MM.1S (cell line): ENCODE data around the gene PKD1.

Experiments
- EZH2 ChIP-seq: fragments of 300-600 bp; sonication (generic); optimal IDR thresholded peaks from 2 replicates; pipeline ENCODE3; 2017; ENCODE audit warnings: low read depth, mild to moderate bottlenecking, antibody characterized with exemption, low read length, mixed read lengths
- TF ChIP-seq, protein P1 (sequence below): fragments of 300-600 bp; sonication (generic); IDR thresholded peaks from 2 replicates; pipeline ENCODE4 v1.5.1; 2016; ENCODE audit warnings: antibody characterized with exemption, low read length, mixed read lengths

DNA sequence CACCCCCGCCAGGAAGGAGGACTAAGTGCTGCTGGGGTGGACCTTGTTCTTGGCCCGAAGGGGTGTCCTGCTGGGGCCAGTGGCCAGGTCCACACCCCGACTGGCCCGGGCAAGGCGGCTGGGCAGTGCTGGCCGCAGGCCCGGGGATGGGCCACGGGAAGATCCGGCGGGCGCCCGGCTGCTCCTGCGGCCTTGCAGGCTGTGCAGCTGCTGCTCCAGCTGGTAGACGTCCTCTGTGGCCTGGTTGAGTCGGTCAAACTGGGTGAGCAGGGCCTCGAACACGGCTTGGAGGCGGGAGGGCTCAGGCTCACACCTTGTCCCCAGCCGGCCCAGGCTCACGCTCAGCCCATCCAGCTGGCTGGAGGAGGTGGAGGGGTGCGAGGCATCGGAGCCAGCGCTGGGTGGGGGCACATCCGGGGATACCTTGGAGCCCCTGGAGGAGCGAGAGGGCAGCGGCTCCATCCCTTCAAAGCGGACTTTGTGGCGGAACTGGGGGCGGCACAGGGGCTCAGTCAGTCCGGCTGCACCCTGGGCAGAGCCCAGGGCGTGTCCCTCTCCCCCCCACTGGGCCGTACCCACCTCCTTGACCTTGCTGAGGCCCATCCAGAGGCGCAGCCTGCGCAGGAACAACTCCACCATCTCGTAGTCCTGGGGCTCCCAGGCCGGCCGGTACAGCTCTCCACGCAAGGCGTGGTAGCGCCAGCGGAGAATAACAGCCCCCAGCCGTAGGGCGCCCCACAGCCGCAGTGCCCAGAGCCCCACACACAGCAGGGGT is 45.8 kb downstream of the PKD1 start:
- TF ChIP-seq, protein P1, sequence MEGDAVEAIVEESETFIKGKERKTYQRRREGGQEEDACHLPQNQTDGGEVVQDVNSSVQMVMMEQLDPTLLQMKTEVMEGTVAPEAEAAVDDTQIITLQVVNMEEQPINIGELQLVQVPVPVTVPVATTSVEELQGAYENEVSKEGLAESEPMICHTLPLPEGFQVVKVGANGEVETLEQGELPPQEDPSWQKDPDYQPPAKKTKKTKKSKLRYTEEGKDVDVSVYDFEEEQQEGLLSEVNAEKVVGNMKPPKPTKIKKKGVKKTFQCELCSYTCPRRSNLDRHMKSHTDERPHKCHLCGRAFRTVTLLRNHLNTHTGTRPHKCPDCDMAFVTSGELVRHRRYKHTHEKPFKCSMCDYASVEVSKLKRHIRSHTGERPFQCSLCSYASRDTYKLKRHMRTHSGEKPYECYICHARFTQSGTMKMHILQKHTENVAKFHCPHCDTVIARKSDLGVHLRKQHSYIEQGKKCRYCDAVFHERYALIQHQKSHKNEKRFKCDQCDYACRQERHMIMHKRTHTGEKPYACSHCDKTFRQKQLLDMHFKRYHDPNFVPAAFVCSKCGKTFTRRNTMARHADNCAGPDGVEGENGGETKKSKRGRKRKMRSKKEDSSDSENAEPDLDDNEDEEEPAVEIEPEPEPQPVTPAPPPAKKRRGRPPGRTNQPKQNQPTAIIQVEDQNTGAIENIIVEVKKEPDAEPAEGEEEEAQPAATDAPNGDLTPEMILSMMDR: no peak
- no peak for TF ChIP-seq EZH2
